ENCODE measurements around the gene PPCDC. TPM values are rescaled to one million over a fixed set of nuclear protein-coding genes. Genes with fewer than 3 reads are reported as not detected.

The PPCDC gene
- total RNA-seq, 1 experiment from 2014 or later, result 30.6 TPM

DNA sequence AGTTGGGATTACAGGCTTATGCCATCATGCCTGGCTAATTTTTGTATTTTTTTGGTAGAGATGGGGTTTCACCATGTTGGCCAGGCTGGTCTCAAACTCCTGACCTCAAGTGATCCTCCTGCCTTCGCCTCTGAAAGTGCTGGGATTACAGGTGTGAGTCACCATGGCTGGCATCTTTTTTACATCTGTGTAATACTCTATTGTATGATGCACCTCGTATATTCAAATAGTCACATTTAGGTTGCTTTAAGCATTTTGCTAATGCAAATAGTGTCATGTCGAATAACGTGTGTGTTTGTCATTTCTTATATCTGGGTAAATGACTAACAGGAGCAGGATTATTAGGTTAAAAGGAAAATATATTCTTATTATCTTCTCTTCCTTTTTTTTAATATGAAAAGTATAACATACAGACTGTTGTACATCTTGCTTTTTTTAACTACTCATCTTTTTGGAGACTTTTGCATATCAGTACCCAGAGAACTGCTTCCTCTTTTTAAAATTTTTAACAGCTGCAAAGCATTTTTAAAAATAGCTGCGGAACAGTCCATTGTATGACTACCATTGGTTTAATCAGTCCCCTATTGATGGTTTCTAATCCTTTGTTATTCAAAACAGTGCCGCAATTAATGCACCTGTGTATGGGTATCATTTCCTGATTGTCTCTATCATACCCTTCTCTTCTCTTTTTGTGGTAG, 14.6 kb upstream of the PPCDC start:
- DNase-seq (ENCODE audit: low read depth), result no peak

- DNase-seq (ENCODE audit: low read depth), result no peak
Observed at GRCh38 chr15:75016431-75016830, 7.0 kb upstream of the PPCDC start.

DNA sequence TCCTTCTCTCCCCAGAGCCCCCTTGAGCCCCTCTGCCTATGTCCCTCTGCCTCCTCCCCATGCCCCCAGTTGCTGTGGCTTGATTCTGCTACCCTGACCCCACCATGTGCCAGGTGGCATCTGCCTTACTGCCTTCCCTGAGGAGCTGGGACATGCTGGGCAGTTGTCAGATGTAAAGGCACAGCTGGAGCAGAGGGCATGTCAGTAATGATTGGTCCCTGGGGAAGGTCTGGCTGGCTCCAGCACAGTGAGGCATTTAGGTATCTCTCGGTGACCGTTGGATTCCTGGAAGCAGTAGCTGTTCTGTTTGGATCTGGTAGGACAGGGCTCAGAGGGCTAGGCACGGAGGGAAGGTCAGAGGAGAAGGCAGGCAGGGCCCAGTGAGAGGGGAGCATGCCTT, 3.5 kb upstream of the PPCDC start:
- DNase-seq (ENCODE audit: low read depth), result no peak

- DNase-seq (ENCODE audit: low read depth), result no peak
Observed at GRCh38 chr15:75021341-75021740, 2.0 kb upstream of the PPCDC start.

DNA sequence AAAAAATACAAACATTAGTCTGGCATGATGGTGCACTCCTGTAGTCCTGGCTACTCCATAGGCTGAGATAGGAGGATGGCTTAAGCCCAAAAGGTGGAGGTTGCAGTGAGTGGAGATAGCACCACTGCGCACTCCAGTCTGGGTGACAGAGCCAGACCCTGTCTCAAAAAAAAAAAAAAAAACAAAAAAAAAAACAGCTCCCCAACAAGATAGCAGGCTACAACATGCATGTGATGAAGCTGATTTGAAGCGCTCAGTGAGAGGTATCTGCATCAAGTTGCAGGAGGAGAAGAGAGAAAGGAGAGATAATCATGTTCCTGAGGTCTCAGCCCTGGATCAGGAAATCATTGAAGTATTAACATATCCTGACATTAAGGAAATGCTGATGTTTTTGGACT, 608 bp upstream of the PPCDC start:
- DNase-seq (ENCODE audit: low read depth), result no peak

- peak; percentile 40 for DNase-seq (ENCODE audit: low read depth)
Observed at GRCh38 chr15:75023872-75024636, 664 bp downstream of the PPCDC start.

DNA sequence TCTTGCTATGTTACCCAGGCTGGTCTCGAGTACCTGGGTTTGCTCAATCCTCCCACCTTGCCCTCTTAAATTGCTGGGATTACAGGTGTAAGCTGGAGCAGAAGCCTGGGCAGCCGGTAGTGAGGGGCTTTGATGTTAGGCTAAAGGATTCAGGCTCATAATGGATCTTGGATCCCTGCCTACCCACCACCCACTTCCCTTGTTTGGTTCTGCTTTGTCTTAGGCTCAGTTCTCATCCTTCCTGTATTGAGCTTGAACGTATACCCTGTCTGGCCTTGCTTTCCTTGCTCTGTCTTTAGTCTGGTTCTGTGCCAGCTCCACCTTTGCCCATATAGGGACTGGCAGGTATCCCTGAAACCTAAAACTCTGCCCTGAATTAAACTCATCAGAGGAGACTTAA, 1.7 kb downstream of the PPCDC start:
- no peak for DNase-seq (ENCODE audit: low read depth)

- DNase-seq (ENCODE audit: low read depth), result no peak
Observed at GRCh38 chr15:75025548-75026260, 2.3 kb downstream of the PPCDC start.

- no peak for DNase-seq (ENCODE audit: low read depth)
Observed at GRCh38 chr15:75027551-75027950, 4.2 kb downstream of the PPCDC start.

DNA sequence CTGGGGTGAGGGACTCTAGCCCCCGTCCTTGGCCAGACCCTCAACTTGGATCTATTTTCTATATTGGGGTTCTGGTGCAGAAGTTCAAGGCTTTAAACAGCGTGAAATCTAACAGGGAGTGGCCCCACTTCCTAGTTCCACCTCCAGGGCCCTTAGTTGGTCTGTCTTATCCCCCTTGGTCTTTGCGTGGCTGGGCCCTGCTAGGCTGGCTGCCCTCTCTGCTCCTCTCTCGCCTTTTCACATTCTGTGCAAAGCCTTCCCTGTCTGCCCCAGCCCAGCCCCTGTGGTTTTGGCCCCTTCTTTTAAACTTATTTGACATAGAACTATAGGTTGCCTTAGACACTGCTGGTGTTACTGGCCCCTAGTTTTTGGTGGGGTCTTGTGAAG, 5.6 kb downstream of the PPCDC start:
- no peak for DNase-seq (ENCODE audit: low read depth)

DNA sequence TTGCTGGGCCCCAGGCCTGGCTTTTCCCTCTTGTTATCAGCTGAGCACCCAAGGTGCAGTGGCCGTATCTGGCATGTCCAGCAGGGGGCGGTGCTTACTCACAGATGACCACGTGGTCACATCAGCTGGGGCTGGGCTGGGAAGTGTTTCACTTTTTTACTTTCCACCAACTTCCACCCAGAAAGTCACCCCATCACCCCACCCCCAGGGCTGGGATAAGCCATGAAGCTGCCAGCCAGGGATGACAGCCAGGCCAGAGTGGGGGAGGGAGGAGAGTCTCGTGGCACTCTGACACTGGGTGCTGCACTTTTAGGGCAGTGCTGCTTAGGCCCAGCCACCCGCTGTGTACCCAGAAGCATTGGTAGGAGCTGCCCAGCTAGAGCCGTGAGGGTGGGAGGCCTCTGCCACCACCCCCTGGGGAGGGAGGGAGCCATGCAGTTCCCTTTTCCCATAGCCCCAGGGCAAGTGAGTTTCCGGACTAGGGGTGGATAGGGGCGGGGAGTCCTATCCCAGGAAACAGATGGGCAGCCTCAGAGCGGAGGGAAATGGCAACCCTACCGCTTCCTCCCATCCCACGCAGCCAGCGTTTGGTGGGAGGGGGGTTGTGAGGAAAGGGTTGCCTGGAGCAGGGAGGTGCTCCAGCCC, 6.1 kb downstream of the PPCDC start:
- peak; percentile 90 for DNase-seq (ENCODE audit: low read depth)

DNA sequence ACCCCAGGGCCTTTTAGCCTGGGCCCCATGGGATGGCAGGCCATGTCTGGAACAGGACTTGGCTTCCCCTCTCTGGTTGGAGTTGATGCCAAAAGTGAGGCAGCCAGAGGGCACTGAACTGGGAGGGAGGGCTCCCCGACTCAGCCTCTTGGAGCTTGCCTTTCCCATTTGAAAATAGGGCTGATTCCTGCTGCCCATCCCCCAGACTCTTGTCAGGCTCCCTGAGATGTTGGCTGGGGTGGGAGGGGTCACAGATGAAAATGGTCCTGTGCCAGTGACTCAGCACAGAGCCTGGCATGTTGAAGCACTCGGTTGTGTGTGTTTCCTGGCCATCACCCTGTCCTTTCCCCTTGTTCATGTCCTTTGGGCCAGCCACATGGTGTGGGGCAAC, 6.6 kb downstream of the PPCDC start:
- DNase-seq (ENCODE audit: low read depth), result peak; percentile 66

DNA sequence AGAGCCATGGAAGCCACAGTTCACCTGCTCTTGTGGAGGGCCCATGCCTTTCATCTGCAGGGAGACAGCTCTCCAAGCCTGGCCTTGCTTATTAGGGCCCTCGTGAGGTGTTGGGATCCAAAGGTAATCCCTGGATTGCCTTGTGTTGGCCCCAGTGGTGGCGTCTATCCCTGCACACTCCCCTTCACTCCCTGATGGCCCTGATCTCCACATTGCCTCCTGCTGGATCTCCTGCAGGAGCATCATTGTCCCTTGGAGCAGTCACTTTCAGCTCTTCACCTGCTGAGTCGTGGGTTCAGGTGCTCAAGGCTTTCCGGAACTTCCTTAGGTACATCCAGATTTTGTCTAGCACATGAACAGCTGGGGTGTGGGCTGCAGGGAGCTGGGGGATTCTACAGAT, 7.0 kb downstream of the PPCDC start:
- DNase-seq (ENCODE audit: low read depth), result no peak

DNA sequence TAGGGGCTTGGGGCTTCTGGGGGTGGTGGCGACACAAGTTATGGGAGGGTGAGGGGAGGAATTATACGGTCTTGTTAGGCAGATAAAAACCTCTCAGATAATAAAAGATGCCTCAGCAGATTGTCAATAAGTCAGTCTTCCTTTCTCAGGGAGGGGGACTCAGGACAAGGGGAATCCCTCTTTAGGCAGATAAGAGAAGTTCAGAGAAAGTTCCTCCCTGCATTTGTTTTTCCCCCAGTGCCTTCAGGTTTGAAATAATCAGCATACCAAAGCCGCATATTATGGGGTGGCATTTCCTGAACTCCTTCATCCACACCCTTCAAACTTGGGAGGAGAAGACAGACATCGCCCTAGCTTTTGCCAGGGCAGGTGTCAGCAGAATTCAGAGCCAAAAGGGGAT, 8.5 kb downstream of the PPCDC start:
- no peak for DNase-seq (ENCODE audit: low read depth)

DNA sequence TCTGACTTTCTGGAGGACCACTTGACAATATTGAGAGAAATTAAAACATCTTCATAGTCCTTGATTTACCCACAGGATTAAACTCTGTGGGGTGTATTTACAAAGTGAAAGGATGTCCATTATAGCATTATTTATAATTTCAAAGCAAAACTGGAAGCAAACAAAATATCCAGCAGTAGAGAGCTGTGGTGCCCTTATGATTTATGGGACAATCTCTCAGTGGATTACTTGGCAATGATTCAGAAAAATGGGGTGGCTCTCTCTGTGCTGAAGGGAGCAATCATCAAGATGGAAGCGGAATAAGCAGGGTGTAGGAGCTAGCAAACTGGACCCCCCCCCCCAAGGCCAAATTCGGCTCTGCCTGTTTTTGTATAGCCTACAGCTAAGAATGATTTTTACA, 9.0 kb downstream of the PPCDC start:
- no peak for DNase-seq (ENCODE audit: low read depth)

DNA sequence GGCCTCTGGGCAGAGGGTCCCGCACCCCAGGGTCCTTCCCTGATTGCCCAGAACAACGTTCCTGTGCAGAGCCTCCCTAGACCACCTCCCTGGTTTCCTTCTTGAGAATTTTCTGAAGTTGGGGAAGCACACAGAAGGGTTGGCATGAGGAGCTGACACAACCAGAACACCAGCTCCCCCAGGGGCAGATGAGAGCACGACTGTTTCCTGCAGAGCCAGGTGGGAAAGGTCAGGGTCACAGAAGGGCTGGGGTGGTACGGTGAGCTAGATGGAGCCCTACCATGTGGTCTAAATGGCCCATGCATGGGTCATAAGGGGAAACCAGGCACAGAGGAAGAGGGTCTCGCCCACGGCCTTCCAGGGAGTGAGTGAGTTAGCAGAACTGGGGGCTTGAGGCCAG, 10.4 kb downstream of the PPCDC start:
- no peak for DNase-seq (ENCODE audit: low read depth)

DNA sequence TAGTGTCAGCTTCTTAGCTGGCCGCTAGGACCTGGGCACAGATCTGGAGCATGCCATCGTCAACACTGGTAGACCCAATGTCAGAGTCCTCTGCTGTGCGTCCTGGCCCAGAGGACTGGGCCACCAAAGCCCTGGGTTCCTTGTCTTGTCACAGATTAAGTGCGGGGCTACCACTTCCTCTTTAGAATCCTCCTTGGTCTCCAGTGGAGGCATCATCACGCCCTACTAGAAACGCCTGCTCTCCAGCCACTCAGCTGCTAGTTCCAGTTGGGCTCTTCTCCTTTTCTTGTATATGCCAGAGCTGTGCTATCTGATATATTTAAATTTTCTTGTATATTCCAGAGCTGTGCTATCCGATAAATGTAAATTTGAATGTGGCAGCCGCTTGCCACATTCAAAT, 11.2 kb downstream of the PPCDC start:
- DNase-seq (ENCODE audit: low read depth), result no peak

- peak; percentile 19 for DNase-seq (ENCODE audit: low read depth)
Observed at GRCh38 chr15:75036212-75036616, 12.8 kb downstream of the PPCDC start.

GRCh38 chr15:75037685-75038084, 14.3 kb downstream of the PPCDC start:
- peak; percentile 39 for DNase-seq (ENCODE audit: low read depth)

DNA sequence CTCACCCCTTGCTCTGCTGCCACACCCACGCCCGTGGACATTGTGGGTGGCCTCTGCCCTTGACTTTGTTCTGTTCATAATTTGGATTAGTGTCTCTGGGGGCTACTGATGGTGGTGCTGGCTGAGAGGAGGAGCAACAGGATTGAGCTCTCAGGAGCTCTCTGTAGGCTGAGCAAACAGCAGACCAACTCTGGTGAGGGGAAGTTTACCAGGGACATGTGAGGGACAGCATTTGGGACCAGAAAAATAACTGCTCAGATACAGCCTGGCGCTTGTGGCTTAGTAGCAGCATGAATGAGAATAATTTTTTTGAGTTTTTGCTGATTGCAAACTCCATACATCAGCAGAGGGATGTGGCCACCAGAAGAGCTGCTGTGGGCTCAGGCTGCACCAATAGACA, 14.8 kb downstream of the PPCDC start:
- no peak for DNase-seq (ENCODE audit: low read depth)

GRCh38 chr15:75042730-75043508, 19.5 kb downstream of the PPCDC start:
- DNase-seq (ENCODE audit: low read depth), result peak; percentile 73
